GM19468 (cell line): ENCODE results near the gene OSBPL9.

Source experiments
- ATAC-seq: cut with Tn5 transposase; IDR thresholded peaks from one replicate; pipeline ENCODE4 v1.9.1; 2021; ENCODE audit warnings: mild to moderate bottlenecking, moderate library complexity, moderate number of reproducible peaks; ENCODE audit not compliant: unreplicated experiment; ENCODE audit errors: extremely low read depth

Gene OSBPL9

DNA sequence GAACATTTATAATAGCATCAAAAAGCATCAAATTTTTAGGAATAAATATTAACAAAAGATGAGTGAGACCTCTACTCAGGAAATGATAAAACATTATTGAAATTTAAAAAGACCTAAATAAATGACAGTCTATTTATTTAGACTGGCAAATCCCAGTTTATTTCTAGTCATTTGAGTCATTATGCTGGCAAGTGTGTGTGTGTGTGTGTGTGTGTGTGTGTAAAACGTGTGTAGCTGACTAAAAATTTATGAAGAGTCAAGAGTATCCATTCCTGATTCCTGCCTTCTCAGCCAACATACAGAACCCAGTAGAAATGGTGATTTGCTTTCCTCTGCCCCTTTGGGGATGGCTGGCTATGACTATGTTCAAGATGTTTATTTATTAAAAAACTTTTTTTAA lies 46.2 kb downstream of the OSBPL9 start:
- ATAC-seq = no peak

DNA sequence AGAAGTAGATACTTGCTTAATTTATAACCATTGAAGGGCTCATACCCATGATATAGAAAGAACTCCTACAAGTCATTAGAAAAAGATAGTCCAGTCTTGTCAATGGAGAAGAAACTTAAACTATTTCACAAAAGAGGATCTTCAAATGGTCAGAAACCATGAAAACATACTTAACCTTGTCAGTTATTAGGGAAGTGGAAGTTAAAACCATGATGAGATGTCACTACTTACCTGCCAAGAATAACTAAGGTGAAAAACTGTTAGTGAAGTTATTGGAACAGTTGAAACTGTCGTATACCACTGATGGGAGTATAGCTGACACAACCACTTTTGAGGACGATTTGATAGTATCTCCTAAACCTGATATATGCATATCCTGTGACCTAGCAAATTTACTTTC lies 46.8 kb downstream of the OSBPL9 start:
- no peak for ATAC-seq

GRCh38 chr1:51664421-51665240 lies 47.7 kb downstream of the OSBPL9 start:
- no peak for ATAC-seq

DNA sequence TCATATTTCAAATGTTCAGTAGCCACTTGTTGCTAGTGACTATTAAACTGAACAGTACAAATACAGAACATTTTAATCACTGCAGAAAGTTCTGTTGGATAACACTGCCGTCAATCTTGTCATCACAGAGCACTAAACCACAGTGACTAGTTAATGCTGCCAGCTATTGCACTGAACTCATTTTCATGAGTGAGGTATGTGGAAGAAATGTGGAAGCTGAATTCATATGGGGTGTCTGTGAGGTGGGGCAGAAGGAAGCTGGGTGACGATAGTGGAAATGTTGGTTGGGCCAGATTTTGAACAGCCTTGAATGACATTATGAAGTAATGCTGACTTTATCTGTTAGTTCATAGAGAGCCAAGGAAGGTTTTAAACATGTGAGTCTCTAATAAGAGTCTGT lies 49.6 kb downstream of the OSBPL9 start:
- ATAC-seq = no peak

GRCh38 chr1:51667561-51667960 lies 50.7 kb downstream of the OSBPL9 start:
- ATAC-seq = no peak

DNA sequence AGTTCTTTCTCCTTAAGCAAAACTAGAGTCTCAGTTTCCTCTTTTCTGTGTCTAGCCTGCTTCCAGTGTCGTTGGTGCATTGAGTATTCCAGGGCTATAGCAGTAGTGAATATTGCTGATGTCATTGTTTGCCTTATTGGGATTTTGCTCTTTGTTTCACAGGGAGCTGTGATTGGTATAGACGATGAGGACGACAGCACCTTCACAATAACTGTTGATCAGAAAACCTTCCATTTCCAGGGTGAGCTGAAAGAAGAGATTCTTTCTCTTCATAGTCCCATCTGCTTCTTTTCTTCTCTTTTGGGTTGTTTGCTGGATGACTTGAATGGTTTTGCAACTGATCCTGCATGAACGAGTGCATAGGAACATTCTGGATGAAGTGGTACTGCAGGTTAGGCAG lies 52.4 kb downstream of the OSBPL9 start:
- no peak for ATAC-seq

DNA sequence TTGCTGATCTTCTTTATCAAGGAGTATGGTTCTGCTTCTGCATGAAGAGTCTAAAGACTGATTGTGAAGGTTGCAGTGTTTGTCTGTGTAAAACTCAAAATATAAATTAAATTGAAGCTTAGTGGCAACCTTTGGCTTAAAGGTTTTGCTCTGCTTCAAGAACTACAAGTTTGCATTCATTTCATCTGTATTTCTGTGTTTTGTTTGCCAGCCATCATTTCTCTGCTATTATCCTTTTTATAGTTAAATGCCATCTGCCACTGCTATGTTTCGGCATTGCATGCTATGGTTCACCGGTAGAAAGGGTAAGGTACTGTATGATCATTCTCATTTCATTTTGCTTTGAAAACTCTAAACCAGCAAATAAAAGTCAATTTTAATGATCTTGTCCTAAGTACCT lies 52.9 kb downstream of the OSBPL9 start:
- no peak for ATAC-seq

- no peak for ATAC-seq
Observed at GRCh38 chr1:51671527-51672325, 54.8 kb downstream of the OSBPL9 start.

DNA sequence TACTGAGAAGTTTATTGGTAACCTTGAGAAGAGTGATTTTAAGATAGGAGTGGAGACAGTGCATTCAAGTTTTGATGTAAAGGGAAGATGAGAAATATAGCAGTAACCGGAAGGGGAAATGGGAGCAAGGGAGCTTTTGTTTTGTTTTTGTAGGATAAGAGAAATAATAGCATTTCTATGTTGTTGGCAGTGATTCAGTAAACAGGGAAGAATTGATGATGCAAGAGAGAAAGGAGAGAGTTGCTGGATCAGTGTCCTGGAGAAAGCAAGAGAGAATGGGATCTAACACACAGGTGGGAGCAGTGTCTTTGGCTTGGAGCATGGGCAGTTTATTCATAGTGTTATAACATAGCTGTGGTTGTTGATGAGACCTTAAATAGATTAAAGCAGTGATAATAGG lies 56.4 kb downstream of the OSBPL9 start:
- ATAC-seq = no peak

- no peak for ATAC-seq
Observed at GRCh38 chr1:51675177-51675780, 58.4 kb downstream of the OSBPL9 start.

DNA sequence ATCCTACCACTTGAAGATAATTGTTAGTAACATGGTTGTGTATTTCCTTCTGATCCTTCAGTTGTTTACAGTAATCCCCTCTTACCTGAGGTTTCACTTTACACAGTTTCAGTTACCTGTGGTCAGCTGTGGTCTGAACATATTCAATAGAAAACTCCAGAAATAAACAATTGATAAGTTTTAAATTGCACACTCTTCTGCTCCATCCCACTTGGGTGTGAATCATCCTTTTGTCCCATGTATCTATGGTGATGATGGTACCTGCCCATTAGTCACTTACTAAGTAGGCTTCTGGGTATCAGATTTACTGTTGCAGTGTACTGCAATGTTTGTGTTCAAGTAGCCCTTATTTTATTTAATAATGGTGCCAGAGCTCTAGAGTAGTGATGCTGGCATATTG lies 62.5 kb downstream of the OSBPL9 start:
- ATAC-seq = no peak

GRCh38 chr1:51684776-51685175 lies 67.9 kb downstream of the OSBPL9 start:
- ATAC-seq = no peak

GRCh38 chr1:51686450-51686849 lies 69.6 kb downstream of the OSBPL9 start:
- no peak for ATAC-seq

GRCh38 chr1:51689075-51689440 lies 72.2 kb downstream of the OSBPL9 start:
- no peak for ATAC-seq

DNA sequence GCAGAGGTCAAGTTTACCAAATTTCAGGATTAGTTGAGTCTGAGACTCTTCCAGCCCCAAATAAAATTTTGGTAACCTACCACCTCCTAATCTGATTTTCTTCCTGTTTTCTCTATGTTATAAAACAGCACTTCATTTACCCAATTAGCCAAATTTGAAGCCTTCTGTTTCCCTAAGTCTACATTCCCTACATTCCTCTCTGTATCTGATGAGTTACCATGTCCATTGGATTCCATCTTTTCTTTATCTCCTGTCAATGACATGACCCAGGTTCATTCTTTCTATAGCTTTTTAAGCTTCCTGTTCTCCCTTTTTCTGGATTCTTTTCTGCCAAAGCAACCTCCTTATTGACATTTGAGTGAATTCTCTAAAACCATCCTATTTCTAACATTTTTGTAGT lies 72.8 kb downstream of the OSBPL9 start:
- ATAC-seq = no peak

- no peak for ATAC-seq
Observed at GRCh38 chr1:51690285-51690961, 73.5 kb downstream of the OSBPL9 start.

- ATAC-seq = no peak
Observed at GRCh38 chr1:51691920-51692319, 75.0 kb downstream of the OSBPL9 start.

DNA sequence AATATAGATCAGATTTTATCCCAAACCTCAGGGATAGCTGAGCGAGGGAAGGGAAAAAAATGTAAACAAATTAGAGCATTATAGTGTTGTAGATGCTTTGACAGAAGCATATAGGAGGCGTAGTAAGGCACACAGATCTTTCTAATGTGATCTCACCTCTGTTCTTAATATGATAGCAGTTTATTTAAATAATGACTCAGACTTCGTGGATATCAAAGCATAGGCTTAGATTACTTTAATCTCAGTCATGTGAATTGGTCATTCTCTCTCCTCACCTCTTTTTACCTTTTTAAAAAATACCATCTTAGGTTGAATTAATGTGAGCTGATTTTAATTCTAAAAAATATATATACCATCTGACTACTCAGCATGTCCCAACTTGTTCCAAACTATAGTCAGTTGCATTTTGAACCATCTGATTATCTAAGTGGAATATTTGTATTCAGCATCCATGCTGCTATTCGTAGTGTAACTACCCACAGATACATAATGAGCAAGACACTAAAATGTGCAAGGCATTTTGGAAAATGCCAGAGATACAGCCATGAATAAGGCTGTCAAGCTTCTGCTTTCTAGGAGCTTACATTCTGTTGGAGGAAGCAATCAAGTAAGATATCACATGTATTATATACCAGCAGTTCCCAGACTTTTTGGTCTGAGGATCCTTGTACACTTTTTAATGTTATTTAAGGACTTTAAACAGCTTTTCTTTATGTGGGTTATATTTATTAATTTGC lies 76.7 kb downstream of the OSBPL9 start:
- no peak for ATAC-seq

- ATAC-seq = no peak
Observed at GRCh38 chr1:51697166-51697565, 80.3 kb downstream of the OSBPL9 start.

DNA sequence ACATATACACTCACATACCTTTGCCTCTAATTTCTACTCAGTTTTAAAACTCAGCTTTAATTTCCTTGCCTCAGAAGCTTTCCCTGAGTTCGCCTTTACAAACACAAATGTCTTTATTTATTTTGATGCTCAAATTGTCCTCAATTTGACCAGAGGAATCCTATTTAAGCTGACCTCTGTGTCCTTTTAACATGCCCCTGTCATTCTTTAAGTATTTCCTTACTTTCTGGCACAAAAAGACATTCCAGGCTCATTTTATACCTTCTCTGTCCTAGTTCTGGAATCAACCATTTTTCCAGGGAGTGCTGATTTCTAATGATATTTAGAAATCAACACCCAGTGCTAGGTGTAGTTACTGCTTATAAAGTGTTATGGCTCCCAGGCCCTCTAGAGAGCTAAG lies 82.5 kb downstream of the OSBPL9 start:
- ATAC-seq = no peak
